OCI-LY7 (cell line): ENCODE measurements around the gene SLC13A3. TPM values are rescaled to one million over a fixed set of nuclear protein-coding genes. Genes with fewer than 3 reads are reported as not detected.

Experiments used
- BruUV-seq: library from RNA; stranded (reverse); fragments of 400-500 nt; replicated peaks from 2 replicates; lab custom pipeline; 2021; lab: Mats Ljungman, UMichigan
- CTCF ChIA-PET: fragments of 300-600 bp; sonication (Branson Sonifier 250); formaldehyde crosslinking; loops from one replicate; lab custom pipeline; 2022; ENCODE audit warnings: antibody characterized with exemption; ENCODE audit not compliant: unreplicated experiment; lab: Charles Lee
- POLR2A ChIA-PET: fragments of 300-600 bp; sonication (Branson Sonifier 250); formaldehyde crosslinking; loops from one replicate; lab custom pipeline; 2022; ENCODE audit warnings: antibody characterized with exemption; lab: Charles Lee
- DNase-seq: peaks from one replicate; pipeline ENCODE4 v3.0.0-alpha.2; 2015; ENCODE audit warnings: low spot score
- H2AFZ ChIP-seq: fragments of 200-600 bp; sonication (generic), shearing (Covaris generic); 2 replicates; pipeline ENCODE4 v1.6.1; 2014; ENCODE audit warnings: mild to moderate bottlenecking, antibody characterized with exemption, low read length, moderate library complexity
- H3K27ac ChIP-seq: fragments of 200-600 bp; sonication (generic); 2 replicates; pipeline ENCODE4 v1.5.1; 2014; ENCODE audit warnings: mixed run types, low read depth, mild to moderate bottlenecking, moderate library complexity, low read length, inconsistent platforms; ENCODE audit not compliant: poor library complexity, severe bottlenecking
- H3K36me3 ChIP-seq: fragments of 200-600 bp; sonication (generic); 2 replicates; pipeline ENCODE4 v1.6.1; 2014; ENCODE audit warnings: mild to moderate bottlenecking, antibody characterized with exemption, low read length, moderate library complexity, mixed read lengths; ENCODE audit not compliant: insufficient read depth
- H3K4me1 ChIP-seq: fragments of 200-600 bp; sonication (generic); 2 replicates; pipeline ENCODE4 v1.5.1; 2014; ENCODE audit warnings: mild to moderate bottlenecking, low read length; ENCODE audit not compliant: insufficient read depth, poor library complexity, severe bottlenecking
- H3K4me2 ChIP-seq: fragments of 200-600 bp; sonication (generic); 2 replicates; pipeline ENCODE4 v1.6.1; 2014; ENCODE audit warnings: mild to moderate bottlenecking, low read length
- H3K4me3 ChIP-seq: fragments of 200-600 bp; sonication (generic); 2 replicates; pipeline ENCODE4 v1.5.1; 2014; ENCODE audit warnings: mild to moderate bottlenecking, low read depth, low read length; ENCODE audit not compliant: poor library complexity, severe bottlenecking
- H3K79me2 ChIP-seq: fragments of 200-600 bp; sonication (generic); 2 replicates; pipeline ENCODE4 v1.6.1; 2016; ENCODE audit warnings: low read depth, mild to moderate bottlenecking, low read length, moderate library complexity, mixed read lengths; ENCODE audit not compliant: insufficient read depth
- H3K9me2 ChIP-seq: fragments of 200-600 bp; sonication (generic); 2 replicates; pipeline ENCODE4 v1.6.1; 2016; ENCODE audit warnings: mild to moderate bottlenecking, low read length, mixed read lengths; ENCODE audit not compliant: insufficient read depth
- H3K9me3 ChIP-seq: fragments of 200-600 bp; sonication (generic); 2 replicates; pipeline ENCODE4 v1.6.1; 2014; ENCODE audit warnings: mild to moderate bottlenecking, mixed run types, low read length, mixed read lengths
- H4K20me1 ChIP-seq: fragments of 200-600 bp; sonication (generic); 2 replicates; pipeline ENCODE4 v1.6.1; 2014; ENCODE audit warnings: mild to moderate bottlenecking, antibody characterized with exemption, low read length, moderate library complexity, mixed read lengths; ENCODE audit not compliant: insufficient read depth
- CTCF ChIP-seq: fragments of 200-600 bp; sonication (generic); conservative IDR thresholded peaks from 2 replicates; pipeline ENCODE4 v1.5.1; 2014; ENCODE audit warnings: mild to moderate bottlenecking, antibody characterized with exemption, low read length, moderate library complexity, mixed read lengths
- EZH2phosphoT487 ChIP-seq: fragments of 200-600 bp; sonication (generic); IDR thresholded peaks from 2 replicates; pipeline ENCODE4 v1.6.1; 2018; ENCODE audit warnings: low read depth, borderline replicate concordance, mild to moderate bottlenecking, mixed run types, antibody characterized with exemption, low read length, moderate library complexity, mixed read lengths
- intact Hi-C: fragments of 100-400 bp; cut with micrococcal nuclease; formaldehyde crosslinking; loops from one replicate; pipeline ENCODE4 v1.10.0; 2022; ENCODE audit not compliant: unreplicated experiment
- total RNA-seq, 2 experiments: library from RNA; depleted of rRNA in 1 of 2; stranded (reverse); fragments of >200 nt in 1 of 2; shearing (Covaris generic) in 1 of 2; gene quantifications; 2 replicates each; pipeline ENCODE4 v1.2.3, GENCODE V29; 2014 to 2022

SLC13A3 gene
- total RNA-seq, 2 experiments from 2014 or later, result not detected

- no peak overlapping the region for H3K4me2 ChIP-seq
- H4K20me1 ChIP-seq, result no peaks in the 10 kb centered on the region
- no peak overlapping the region for H3K27ac ChIP-seq
- no peak overlapping the region for H3K4me3 ChIP-seq
- no peaks in the 10 kb centered on the region for H3K36me3 ChIP-seq
- H3K79me2 ChIP-seq, result no peaks in the 10 kb centered on the region
- no peaks in the 10 kb centered on the region for H3K9me2 ChIP-seq
- H3K4me1 ChIP-seq, result no peaks in the 10 kb centered on the region
- POLR2A ChIA-PET, result no interaction called here
- TF ChIP-seq CTCF (no peak), EZH2phosphoT487 (no peak)
- no peak overlapping the region for H2AFZ ChIP-seq
- CTCF ChIA-PET, result no interaction called here
- no peak for DNase-seq
- no TSS peak for BruUV-seq
- intact Hi-C loops, result no loop called here
- H3K9me3 ChIP-seq, result no peaks in the 10 kb centered on the region
Observed at GRCh38 chr20:46602429-46602828, 48.8 kb downstream of the SLC13A3 start.

GRCh38 chr20:46601603-46602122 is 49.6 kb downstream of the SLC13A3 start:
- intact Hi-C loops, result no loop called here
- no peaks in the 10 kb centered on the region for H3K79me2 ChIP-seq
- ChIA-PET POLR2A (no interaction called here), CTCF (no interaction called here)
- no peak overlapping the region for H3K4me3 ChIP-seq
- H3K36me3 ChIP-seq, result no peaks in the 10 kb centered on the region
- no peaks in the 10 kb centered on the region for H3K9me2 ChIP-seq
- no peak overlapping the region for H3K4me2 ChIP-seq
- DNase-seq, result no peak
- H3K9me3 ChIP-seq, result no peaks in the 10 kb centered on the region
- H3K27ac ChIP-seq, result no peak overlapping the region
- no peaks in the 10 kb centered on the region for H3K4me1 ChIP-seq
- no peak for TF ChIP-seq CTCF
- no peak for TF ChIP-seq EZH2phosphoT487
- no peaks in the 10 kb centered on the region for H4K20me1 ChIP-seq
- no TSS peak for BruUV-seq
- H2AFZ ChIP-seq, result no peak overlapping the region

- no peak overlapping the region for H3K4me2 ChIP-seq
- no peaks in the 10 kb centered on the region for H3K4me1 ChIP-seq
- BruUV-seq, result no TSS peak
- no peak overlapping the region for H2AFZ ChIP-seq
- ChIA-PET POLR2A (no interaction called here), CTCF (no interaction called here)
- TF ChIP-seq EZH2phosphoT487 (no peak), CTCF (no peak)
- H3K27ac ChIP-seq, result no peak overlapping the region
- no peaks in the 10 kb centered on the region for H3K9me2 ChIP-seq
- H3K36me3 ChIP-seq, result no peaks in the 10 kb centered on the region
- no peak overlapping the region for H3K4me3 ChIP-seq
- H4K20me1 ChIP-seq, result no peaks in the 10 kb centered on the region
- no peak for DNase-seq
- H3K79me2 ChIP-seq, result no peaks in the 10 kb centered on the region
- no peaks in the 10 kb centered on the region for H3K9me3 ChIP-seq
- intact Hi-C loops, result no loop called here
Observed at GRCh38 chr20:46600286-46600752, 50.9 kb downstream of the SLC13A3 start.
